ENCODE measurements around the gene RNLS.

Gene RNLS

GRCh38 chr10:88237896-88238614, 345.1 kb downstream of the RNLS start:
- DNase-seq (ENCODE audit: low read depth in 1 of 2, low spot score in 1 of 2), result no peak

- no peak for DNase-seq (ENCODE audit: low read depth in 1 of 2, low spot score in 1 of 2)
Observed at GRCh38 chr10:88236121-88236743, 346.9 kb downstream of the RNLS start.

GRCh38 chr10:88234297-88234696, 348.8 kb downstream of the RNLS start:
- DNase-seq (ENCODE audit: low read depth in 1 of 2, low spot score in 1 of 2), result no peak

GRCh38 chr10:88233870-88234269, 349.2 kb downstream of the RNLS start:
- no peak for DNase-seq (ENCODE audit: low read depth in 1 of 2, low spot score in 1 of 2)

GRCh38 chr10:88232983-88233543, 350.1 kb downstream of the RNLS start:
- no peak for DNase-seq (ENCODE audit: low read depth in 1 of 2, low spot score in 1 of 2)

- no peak for DNase-seq (ENCODE audit: low read depth in 1 of 2, low spot score in 1 of 2)
Observed at GRCh38 chr10:88232029-88232895, 350.9 kb downstream of the RNLS start.

GRCh38 chr10:88230251-88230650, 352.9 kb downstream of the RNLS start:
- no peak for DNase-seq (ENCODE audit: low read depth in 1 of 2, low spot score in 1 of 2)

GRCh38 chr10:88228130-88228529, 355.0 kb downstream of the RNLS start:
- no peak for DNase-seq (ENCODE audit: low read depth in 1 of 2, low spot score in 1 of 2)

- DNase-seq (ENCODE audit: low read depth in 1 of 2, low spot score in 1 of 2), result no peak
Observed at GRCh38 chr10:88227342-88228018, 355.6 kb downstream of the RNLS start.

- DNase-seq (ENCODE audit: low read depth in 1 of 2, low spot score in 1 of 2), result no peak
Observed at GRCh38 chr10:88226891-88227290, 356.2 kb downstream of the RNLS start.

GRCh38 chr10:88226071-88226659, 357.0 kb downstream of the RNLS start:
- no peak for DNase-seq (ENCODE audit: low read depth in 1 of 2, low spot score in 1 of 2)
